OCI-LY3 (cell line): ENCODE data around the gene ADAMTS1.

Experiments
- H2AFZ ChIP-seq: fragments of 200-600, 300-600 bp; shearing (Covaris generic); 2 replicates; pipeline ENCODE4 v1.6.0; 2014; ENCODE audit warnings: antibody characterized with exemption, low read depth, low read length
- H3K27ac ChIP-seq: fragments of 200-600, 300-600 bp; sonication (generic); 2 replicates; pipeline ENCODE4 v1.5.1; 2014; ENCODE audit warnings: mild to moderate bottlenecking, low read length, moderate library complexity, mixed read lengths
- H3K27me3 ChIP-seq: fragments of 200-600, 300-600 bp; sonication (generic); 2 replicates; pipeline ENCODE4 v1.6.1; 2014; ENCODE audit warnings: low read depth, low read length, mixed read lengths
- H3K36me3 ChIP-seq: fragments of 200-600, 300-600 bp; sonication (generic); replicated peaks from 2 replicates; pipeline ENCODE3; 2014; ENCODE audit warnings: low read depth, low read length, mixed read lengths
- H3K4me1 ChIP-seq: fragments of 300-600, 200-600 bp; sonication (generic); 2 replicates; pipeline ENCODE4 v1.6.1; 2014; ENCODE audit warnings: low read length, mixed read lengths
- H3K4me2 ChIP-seq: fragments of 200-600, 300-600 bp; sonication (generic); 2 replicates; pipeline ENCODE4 v1.6.1; 2014; ENCODE audit warnings: low read length, mixed read lengths
- H3K4me3 ChIP-seq: fragments of 300-600, 200-600 bp; sonication (generic); 2 replicates; pipeline ENCODE4 v1.5.1; 2014; ENCODE audit warnings: antibody characterized with exemption, mild to moderate bottlenecking, low read length, moderate library complexity
- H3K79me2 ChIP-seq: fragments of 300-600, 200-600 bp; shearing (Covaris generic); 2 replicates; pipeline ENCODE4 v1.6.1; 2014; ENCODE audit warnings: mild to moderate bottlenecking, low read length, mixed read lengths
- H3K9ac ChIP-seq: fragments of 300-600, 200-600 bp; shearing (Covaris generic); 2 replicates; pipeline ENCODE4 v1.6.0; 2014; ENCODE audit warnings: mild to moderate bottlenecking, low read length, moderate library complexity
- H3K9me3 ChIP-seq: fragments of 200-600, 300-600 bp; shearing (Covaris generic); 2 replicates; pipeline ENCODE4 v1.6.1; 2014; ENCODE audit warnings: low read length, mixed read lengths; ENCODE audit not compliant: insufficient read depth
- H4K20me1 ChIP-seq: fragments of 200-600, 300-600 bp; sonication (generic); 2 replicates; pipeline ENCODE4 v1.6.1; 2016; ENCODE audit warnings: low read length, mixed read lengths; ENCODE audit not compliant: insufficient read depth
- EZH2phosphoT487 ChIP-seq: fragments of 200-600 bp; shearing (Covaris generic); IDR thresholded peaks from 2 replicates; pipeline ENCODE4 v1.6.1; 2018; ENCODE audit warnings: antibody characterized with exemption, mixed run types, low read depth
- TF ChIP-seq, protein P1 (sequence below): fragments of 200-600, 300-600 bp; sonication (generic); IDR thresholded peaks from 2 replicates; pipeline ENCODE4 v1.5.1; 2014; ENCODE audit warnings: antibody characterized with exemption, low read length, low read depth

Gene ADAMTS1

DNA sequence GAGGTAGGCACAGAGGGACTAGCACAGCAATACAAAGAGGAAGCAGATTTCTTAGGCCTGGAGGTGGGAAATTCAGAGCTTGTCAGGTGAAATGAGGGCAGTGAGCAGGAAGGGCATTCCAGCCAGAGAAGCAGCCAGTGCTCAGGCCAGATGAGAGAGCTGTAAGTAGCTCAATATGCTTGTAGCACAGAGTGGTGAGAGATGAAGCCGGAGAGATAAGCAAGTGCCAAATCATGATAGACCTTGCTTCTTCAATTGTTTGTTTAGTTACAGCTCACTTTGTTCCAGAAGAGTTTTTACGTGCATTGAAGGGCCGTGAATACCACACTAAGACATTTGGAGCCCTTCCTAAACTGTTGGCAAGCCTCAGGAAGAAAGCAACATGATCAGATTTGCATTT lies 42.0 kb upstream of the ADAMTS1 start:
- no peaks in the 10 kb centered on the region for H3K36me3 ChIP-seq
- H3K4me2 ChIP-seq = no peak overlapping the region
- H3K9me3 ChIP-seq = no peaks in the 10 kb centered on the region
- no peak overlapping the region for H3K4me3 ChIP-seq
- H3K27ac ChIP-seq = no peak overlapping the region
- no peaks in the 10 kb centered on the region for H3K4me1 ChIP-seq
- no peaks in the 10 kb centered on the region for H3K27me3 ChIP-seq
- no peak for TF ChIP-seq EZH2phosphoT487
- TF ChIP-seq, protein P1, sequence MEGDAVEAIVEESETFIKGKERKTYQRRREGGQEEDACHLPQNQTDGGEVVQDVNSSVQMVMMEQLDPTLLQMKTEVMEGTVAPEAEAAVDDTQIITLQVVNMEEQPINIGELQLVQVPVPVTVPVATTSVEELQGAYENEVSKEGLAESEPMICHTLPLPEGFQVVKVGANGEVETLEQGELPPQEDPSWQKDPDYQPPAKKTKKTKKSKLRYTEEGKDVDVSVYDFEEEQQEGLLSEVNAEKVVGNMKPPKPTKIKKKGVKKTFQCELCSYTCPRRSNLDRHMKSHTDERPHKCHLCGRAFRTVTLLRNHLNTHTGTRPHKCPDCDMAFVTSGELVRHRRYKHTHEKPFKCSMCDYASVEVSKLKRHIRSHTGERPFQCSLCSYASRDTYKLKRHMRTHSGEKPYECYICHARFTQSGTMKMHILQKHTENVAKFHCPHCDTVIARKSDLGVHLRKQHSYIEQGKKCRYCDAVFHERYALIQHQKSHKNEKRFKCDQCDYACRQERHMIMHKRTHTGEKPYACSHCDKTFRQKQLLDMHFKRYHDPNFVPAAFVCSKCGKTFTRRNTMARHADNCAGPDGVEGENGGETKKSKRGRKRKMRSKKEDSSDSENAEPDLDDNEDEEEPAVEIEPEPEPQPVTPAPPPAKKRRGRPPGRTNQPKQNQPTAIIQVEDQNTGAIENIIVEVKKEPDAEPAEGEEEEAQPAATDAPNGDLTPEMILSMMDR = no peak
- H3K9ac ChIP-seq = no peak overlapping the region
- no peak overlapping the region for H2AFZ ChIP-seq
- H3K79me2 ChIP-seq = no peaks in the 10 kb centered on the region
- no peaks in the 10 kb centered on the region for H4K20me1 ChIP-seq

DNA sequence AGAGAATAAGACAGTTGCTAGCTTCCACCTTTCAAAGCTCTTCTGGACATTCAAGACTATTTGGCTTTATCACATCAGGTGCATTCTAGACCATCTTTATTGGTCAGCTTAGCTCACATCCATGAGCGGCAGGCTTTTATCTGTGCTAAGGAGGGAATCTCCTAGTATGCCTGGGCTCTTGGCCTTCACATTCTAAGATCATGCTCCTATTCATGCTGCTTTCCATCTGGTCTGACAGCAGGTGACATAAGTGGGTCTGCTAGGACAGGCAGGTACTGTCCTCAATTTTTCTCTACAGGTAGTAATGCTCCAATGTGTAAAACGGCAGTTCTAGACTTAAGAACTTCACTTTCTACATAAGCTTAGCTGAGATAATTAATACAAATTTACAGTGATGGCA lies 39.2 kb upstream of the ADAMTS1 start:
- no peaks in the 10 kb centered on the region for H3K79me2 ChIP-seq
- H3K9ac ChIP-seq = no peak overlapping the region
- H3K4me3 ChIP-seq = no peak overlapping the region
- H3K36me3 ChIP-seq = no peaks in the 10 kb centered on the region
- H3K4me2 ChIP-seq = no peak overlapping the region
- no peaks in the 10 kb centered on the region for H3K27me3 ChIP-seq
- no peaks in the 10 kb centered on the region for H4K20me1 ChIP-seq
- H3K4me1 ChIP-seq = no peaks in the 10 kb centered on the region
- no peak overlapping the region for H3K27ac ChIP-seq
- TF ChIP-seq, protein P1 = no peak
- TF ChIP-seq EZH2phosphoT487 = no peak
- no peak overlapping the region for H2AFZ ChIP-seq
- no peaks in the 10 kb centered on the region for H3K9me3 ChIP-seq

DNA sequence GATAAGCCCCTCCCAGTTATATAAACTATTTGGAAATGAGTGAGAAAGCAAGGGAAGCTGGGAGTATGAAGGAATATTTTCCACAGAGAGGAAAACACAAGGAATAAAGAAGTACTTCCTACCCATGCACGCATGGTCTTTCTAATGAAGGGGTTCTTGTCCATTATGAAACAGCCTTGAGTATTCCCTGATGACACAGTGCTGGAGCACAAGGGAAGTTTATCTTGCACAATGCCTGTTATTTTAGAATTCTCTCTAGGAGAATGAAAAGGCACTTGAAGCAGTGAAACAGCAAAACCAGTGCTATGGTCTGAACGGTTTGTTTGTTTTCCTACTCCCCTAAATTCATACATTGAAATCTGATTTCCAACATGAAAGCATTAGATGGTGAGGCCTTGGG lies 38.6 kb upstream of the ADAMTS1 start:
- H3K36me3 ChIP-seq = no peaks in the 10 kb centered on the region
- no peak overlapping the region for H3K27ac ChIP-seq
- H4K20me1 ChIP-seq = no peaks in the 10 kb centered on the region
- no peak overlapping the region for H2AFZ ChIP-seq
- TF ChIP-seq, protein P1 = no peak
- no peak for TF ChIP-seq EZH2phosphoT487
- no peaks in the 10 kb centered on the region for H3K4me1 ChIP-seq
- H3K27me3 ChIP-seq = no peaks in the 10 kb centered on the region
- no peak overlapping the region for H3K9ac ChIP-seq
- no peaks in the 10 kb centered on the region for H3K9me3 ChIP-seq
- H3K4me2 ChIP-seq = no peak overlapping the region
- H3K79me2 ChIP-seq = no peaks in the 10 kb centered on the region
- no peak overlapping the region for H3K4me3 ChIP-seq

GRCh38 chr21:26881504-26882228 lies 36.5 kb upstream of the ADAMTS1 start:
- Histone ChIP-seq H4K20me1 (no peaks in the 10 kb centered on the region), H3K9me3 (no peaks in the 10 kb centered on the region), H3K36me3 (no peaks in the 10 kb centered on the region), H3K79me2 (no peaks in the 10 kb centered on the region), H2AFZ (peak overlapping the region; percentile 47; the same call in 1 of the 2 replicates), H3K4me3 (peak overlapping the region; percentile 26; the same call in 1 of the 2 replicates), H3K4me2 (peak overlapping the region; percentile 36), H3K27me3 (no peaks in the 10 kb centered on the region), H3K9ac (no peak overlapping the region), H3K4me1 (no peaks in the 10 kb centered on the region), H3K27ac (no peak overlapping the region)
- no peak for TF ChIP-seq EZH2phosphoT487
- TF ChIP-seq, protein P1 = peak; percentile 54
